NCI-H82 treated with DMSO at 0.1 percent for 48 hours (cell line): Measurements from ENCODE around the gene CYP3A5.
"Not testable (repeated sequence)": the region's sequence is repeated elsewhere in the genome, so short reads cannot be mapped to it uniquely, and the experiment has no call there.

Experiments
- DNase-seq: peaks from one replicate; lab custom pipeline; 2025; ENCODE audit not compliant: unreplicated experiment; lab: John Stamatoyannopoulos, UW

Gene CYP3A5

GRCh38 chr7:99643464-99643863 is 36.3 kb downstream of the CYP3A5 start:
- DNase-seq: no peak

- no peak for DNase-seq
Measured at GRCh38 chr7:99642027-99642426, 37.8 kb downstream of the CYP3A5 start.

GRCh38 chr7:99639267-99639666 is 40.5 kb downstream of the CYP3A5 start:
- DNase-seq: no peak

GRCh38 chr7:99638731-99639130 is 41.1 kb downstream of the CYP3A5 start:
- no peak for DNase-seq

GRCh38 chr7:99637414-99637813 is 42.4 kb downstream of the CYP3A5 start:
- DNase-seq: not testable (repeated sequence)

GRCh38 chr7:99631295-99632109 is 48.3 kb downstream of the CYP3A5 start:
- DNase-seq: no peak

- no peak for DNase-seq
Measured at GRCh38 chr7:99629643-99630042, 50.2 kb downstream of the CYP3A5 start.

- DNase-seq: no peak
Measured at GRCh38 chr7:99628471-99629465, 51.0 kb downstream of the CYP3A5 start.

GRCh38 chr7:99627513-99627912 is 52.3 kb downstream of the CYP3A5 start:
- no peak for DNase-seq

GRCh38 chr7:99626661-99627060 is 53.1 kb downstream of the CYP3A5 start:
- no peak for DNase-seq

GRCh38 chr7:99625961-99626360 is 53.8 kb downstream of the CYP3A5 start:
- no peak for DNase-seq

- no peak for DNase-seq
Measured at GRCh38 chr7:99625321-99625720, 54.5 kb downstream of the CYP3A5 start.

GRCh38 chr7:99624484-99624883 is 55.3 kb downstream of the CYP3A5 start:
- DNase-seq: no peak

- DNase-seq: no peak
Measured at GRCh38 chr7:99623702-99624447, 55.9 kb downstream of the CYP3A5 start.

- no peak for DNase-seq
Measured at GRCh38 chr7:99623091-99623693, 56.6 kb downstream of the CYP3A5 start.

GRCh38 chr7:99622596-99622995 is 57.2 kb downstream of the CYP3A5 start:
- no peak for DNase-seq

GRCh38 chr7:99621271-99621670 is 58.5 kb downstream of the CYP3A5 start:
- no peak for DNase-seq

- no peak for DNase-seq
Measured at GRCh38 chr7:99619571-99620130, 60.1 kb downstream of the CYP3A5 start.

- DNase-seq: no peak
Measured at GRCh38 chr7:99618726-99619125, 61.1 kb downstream of the CYP3A5 start.

GRCh38 chr7:99617192-99617781 is 62.5 kb downstream of the CYP3A5 start:
- DNase-seq: no peak
